Nephron (organoid): ENCODE data around the gene GORASP2.

Source experiments
- H3K27ac Mint-ChIP-seq, 3 experiments: 2 replicates each; pipeline ENCODE4 v1.8.0; 2020; ENCODE audit warnings: mixed read lengths in 3 of 3, mild to moderate bottlenecking in 2 of 3, moderate library complexity in 1 of 3
- H3K27me3 Mint-ChIP-seq: 2 replicates; pipeline ENCODE4 v1.8.0; 2021; ENCODE audit warnings: low read depth, mild to moderate bottlenecking, moderate library complexity, mixed read lengths
- H3K36me3 Mint-ChIP-seq: 2 replicates; pipeline ENCODE4 v1.8.0; 2020; ENCODE audit warnings: low read depth, mixed read lengths
- H3K4me1 Mint-ChIP-seq: 2 replicates; pipeline ENCODE4 v1.8.0; 2020; ENCODE audit warnings: mixed read lengths
- H3K4me3 Mint-ChIP-seq, 3 experiments: 2 replicates each; pipeline ENCODE4 v1.8.0; 2020; ENCODE audit warnings: mild to moderate bottlenecking in 3 of 3, mixed read lengths in 3 of 3, moderate library complexity in 2 of 3
- H3K9me3 Mint-ChIP-seq: 2 replicates; pipeline ENCODE4 v1.8.0; 2020; ENCODE audit warnings: mixed read lengths
- CTCF ChIP-seq, 3 experiments: fragments of 200-600 bp; sonication (generic); IDR thresholded peaks; one replicate each; pipeline ENCODE4 v1.5.0; 2021; ENCODE audit warnings: antibody characterized with exemption in 3 of 3; ENCODE audit not compliant: unreplicated experiment in 3 of 3

Gene GORASP2

GRCh38 chr2:170985407-170985806 lies 56.4 kb downstream of the GORASP2 start:
- Mint-ChIP-seq H3K36me3 (peaks cover 16% of the 10 kb centered on the region), H3K27me3 (no peaks in the 10 kb centered on the region), H3K4me3 (no peak overlapping the region), H3K4me1 (no peaks in the 10 kb centered on the region), H3K9me3 (no peaks in the 10 kb centered on the region), H3K27ac (no peak overlapping the region)
- TF ChIP-seq CTCF (IDR thresholded peaks at IDR 0.05; ENCODE audit: unreplicated experiment in 3 of 3) = no peak

GRCh38 chr2:170986566-170987258 lies 57.7 kb downstream of the GORASP2 start:
- Mint-ChIP-seq H3K4me1 (no peaks in the 10 kb centered on the region), H3K36me3 (peaks cover 23% of the 10 kb centered on the region), H3K9me3 (no peaks in the 10 kb centered on the region), H3K4me3 (no peak overlapping the region), H3K27me3 (no peaks in the 10 kb centered on the region), H3K27ac (no peak overlapping the region)
- TF ChIP-seq CTCF (IDR thresholded peaks at IDR 0.05; ENCODE audit: unreplicated experiment in 3 of 3) = no peak

GRCh38 chr2:170991398-170992182 lies 62.5 kb downstream of the GORASP2 start:
- H3K27me3 Mint-ChIP-seq = no peaks in the 10 kb centered on the region
- no peak overlapping the region for H3K4me3 Mint-ChIP-seq

GRCh38 chr2:170996316-170996715 lies 67.3 kb downstream of the GORASP2 start:
- no peaks in the 10 kb centered on the region for H3K9me3 Mint-ChIP-seq
- peaks cover 14% of the 10 kb centered on the region for H3K4me1 Mint-ChIP-seq
- H3K27ac Mint-ChIP-seq = no peak overlapping the region
- TF ChIP-seq CTCF (IDR thresholded peaks at IDR 0.05; ENCODE audit: unreplicated experiment in 3 of 3) = no peak
- H3K4me3 Mint-ChIP-seq = no peak overlapping the region
- no peaks in the 10 kb centered on the region for H3K27me3 Mint-ChIP-seq
- H3K36me3 Mint-ChIP-seq = peaks cover 62% of the 10 kb centered on the region

More at GRCh38 chr2:170991398-170992182, 62.5 kb downstream of the GORASP2 start:
- peaks cover 14% of the 10 kb centered on the region for H3K4me1 Mint-ChIP-seq
- H3K36me3 Mint-ChIP-seq = peaks cover 43% of the 10 kb centered on the region
- H3K9me3 Mint-ChIP-seq = no peaks in the 10 kb centered on the region
- no peak for TF ChIP-seq CTCF (IDR thresholded peaks at IDR 0.05; ENCODE audit: unreplicated experiment in 3 of 3)
- H3K27ac Mint-ChIP-seq = no peak overlapping the region

- no peak for TF ChIP-seq CTCF (IDR thresholded peaks at IDR 0.05; ENCODE audit: unreplicated experiment in 3 of 3)
- no peak overlapping the region for H3K4me3 Mint-ChIP-seq
- peaks cover 12% of the 10 kb centered on the region for H3K4me1 Mint-ChIP-seq
- H3K36me3 Mint-ChIP-seq = peaks cover 66% of the 10 kb centered on the region
- no peak overlapping the region for H3K27ac Mint-ChIP-seq
- no peaks in the 10 kb centered on the region for H3K9me3 Mint-ChIP-seq
- no peaks in the 10 kb centered on the region for H3K27me3 Mint-ChIP-seq
These were observed 69.0 kb downstream of the GORASP2 start for GRCh38 chr2:170997893-170998597.
